H1 (cell line): ENCODE results near the gene FANCL.

Source experiments
- ASH2L ChIP-seq: fragments of 200-600, 300-600 bp; sonication (generic); IDR thresholded peaks from one replicate; pipeline ENCODE4 v1.7.1; 2017; ENCODE audit warnings: low read length
- CEBPB ChIP-seq: IDR thresholded peaks from 2 replicates; pipeline ENCODE4 v1.6.1; 2012; ENCODE audit warnings: low read depth, low read length
- EP300 ChIP-seq, 2 experiments: IDR thresholded peaks; 1 replicate in 1 of 2; 2 replicates in 1 of 2; pipeline ENCODE4 v1.6.1; 2011 to 2012; ENCODE audit warnings: low read depth in 2 of 2, low read length in 2 of 2, mild to moderate bottlenecking in 2 of 2, borderline replicate concordance in 1 of 2, inconsistent platforms in 1 of 2, moderate library complexity in 1 of 2
- EZH2 ChIP-seq: fragments of 200-600 bp; sonication (generic); IDR thresholded peaks from 2 replicates; pipeline ENCODE4 v1.7.1; 2012; ENCODE audit warnings: low read depth, mild to moderate bottlenecking, moderate library complexity, low read length, inconsistent platforms; ENCODE audit not compliant: severe bottlenecking
- KDM1A ChIP-seq: fragments of 200-600, 300-600 bp; sonication (generic); IDR thresholded peaks from 2 replicates; pipeline ENCODE4 v1.7.1; 2016; ENCODE audit warnings: mild to moderate bottlenecking, low read length, borderline replicate concordance
- POLR2A ChIP-seq, 2 experiments: IDR thresholded peaks; 1 replicate in 1 of 2; 2 replicates in 1 of 2; pipeline ENCODE4 v1.6.1; 2011; ENCODE audit warnings: low read depth in 2 of 2, low read length in 2 of 2, mild to moderate bottlenecking in 2 of 2; ENCODE audit errors: control extremely low read depth in 1 of 2
- SIN3A ChIP-seq, 2 experiments: IDR thresholded peaks in 1 of 2; conservative IDR thresholded peaks in 1 of 2; 2 replicates each; pipeline ENCODE4 v1.6.1; 2011 to 2012; ENCODE audit warnings: low read length in 2 of 2, improper control_type of control experiment in 1 of 2, low read depth in 1 of 2, mild to moderate bottlenecking in 1 of 2
- TEAD4 ChIP-seq: IDR thresholded peaks from 2 replicates; pipeline ENCODE4 v1.6.1; 2012; ENCODE audit warnings: low read depth, low read length, inconsistent platforms, mixed read lengths
- ZNF274 ChIP-seq: IDR thresholded peaks from 2 replicates; pipeline ENCODE4 v1.7.0; 2012; ENCODE audit warnings: low read length, borderline replicate concordance; ENCODE audit errors: extremely low read depth
- TF ChIP-seq, protein P1 (sequence below), 3 experiments: IDR thresholded peaks; 1 replicate in 2 of 3; 2 replicates in 1 of 3; pipeline versions ENCODE4 v1.5.1 to v1.6.1; 2011; ENCODE audit warnings: low read length in 3 of 3, mild to moderate bottlenecking in 3 of 3, inconsistent platforms in 2 of 3, low read depth in 1 of 3, moderate library complexity in 1 of 3; ENCODE audit not compliant: insufficient read depth in 1 of 3; ENCODE audit errors: control extremely low read depth in 1 of 3

DNA sequence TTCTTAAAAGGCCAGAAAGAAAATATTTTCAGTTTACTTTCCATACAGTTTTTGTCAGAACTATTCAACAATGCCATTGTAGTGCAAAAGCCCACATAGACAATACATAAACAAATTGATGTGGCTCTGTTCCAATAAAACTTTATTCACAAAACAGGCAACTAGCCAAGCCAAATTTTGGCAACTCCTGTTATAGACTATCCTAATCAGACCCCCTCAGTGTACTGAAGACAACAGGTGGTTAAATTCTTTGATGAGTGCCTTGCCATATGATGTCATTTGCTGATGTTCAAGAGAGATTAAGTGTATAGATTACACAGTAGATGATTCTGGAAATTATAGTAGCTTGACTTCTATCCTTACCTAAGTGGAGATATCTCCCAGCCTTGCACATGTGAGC is 83.4 kb downstream of the FANCL start:
- TF ChIP-seq, protein P1, sequence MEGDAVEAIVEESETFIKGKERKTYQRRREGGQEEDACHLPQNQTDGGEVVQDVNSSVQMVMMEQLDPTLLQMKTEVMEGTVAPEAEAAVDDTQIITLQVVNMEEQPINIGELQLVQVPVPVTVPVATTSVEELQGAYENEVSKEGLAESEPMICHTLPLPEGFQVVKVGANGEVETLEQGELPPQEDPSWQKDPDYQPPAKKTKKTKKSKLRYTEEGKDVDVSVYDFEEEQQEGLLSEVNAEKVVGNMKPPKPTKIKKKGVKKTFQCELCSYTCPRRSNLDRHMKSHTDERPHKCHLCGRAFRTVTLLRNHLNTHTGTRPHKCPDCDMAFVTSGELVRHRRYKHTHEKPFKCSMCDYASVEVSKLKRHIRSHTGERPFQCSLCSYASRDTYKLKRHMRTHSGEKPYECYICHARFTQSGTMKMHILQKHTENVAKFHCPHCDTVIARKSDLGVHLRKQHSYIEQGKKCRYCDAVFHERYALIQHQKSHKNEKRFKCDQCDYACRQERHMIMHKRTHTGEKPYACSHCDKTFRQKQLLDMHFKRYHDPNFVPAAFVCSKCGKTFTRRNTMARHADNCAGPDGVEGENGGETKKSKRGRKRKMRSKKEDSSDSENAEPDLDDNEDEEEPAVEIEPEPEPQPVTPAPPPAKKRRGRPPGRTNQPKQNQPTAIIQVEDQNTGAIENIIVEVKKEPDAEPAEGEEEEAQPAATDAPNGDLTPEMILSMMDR (IDR thresholded peaks at IDR 0.05; ENCODE audit: control extremely low read depth in 1 of 3, insufficient read depth in 1 of 3, low read depth in 1 of 3, low read length in 3 of 3): no peak
- TF ChIP-seq EZH2: no peak
- TF ChIP-seq ZNF274: no peak
- no peak for TF ChIP-seq POLR2A (IDR thresholded peaks at IDR 0.05; ENCODE audit: control extremely low read depth in 1 of 2, low read depth in 2 of 2, low read length in 2 of 2)
- TF ChIP-seq CEBPB: no peak
- TF ChIP-seq TEAD4: no peak
- TF ChIP-seq KDM1A: no peak
- no peak for TF ChIP-seq ASH2L
- no peak for TF ChIP-seq SIN3A (conservative IDR thresholded peaks at IDR 0.05 in 1 of 2, IDR thresholded peaks at IDR 0.05 in 1 of 2; ENCODE audit: low read depth in 1 of 2, low read length in 2 of 2)
- TF ChIP-seq EP300 (IDR thresholded peaks at IDR 0.05; ENCODE audit: borderline replicate concordance in 1 of 2, low read depth in 2 of 2, low read length in 2 of 2): no peak
